ENCODE measurements around the gene DRAXIN. TPM values are rescaled to one million over a fixed set of nuclear protein-coding genes. Genes with fewer than 3 reads are reported as not detected.

The DRAXIN gene
- total RNA-seq, 1 donor from 2014 or later = 9.7 TPM

DNA sequence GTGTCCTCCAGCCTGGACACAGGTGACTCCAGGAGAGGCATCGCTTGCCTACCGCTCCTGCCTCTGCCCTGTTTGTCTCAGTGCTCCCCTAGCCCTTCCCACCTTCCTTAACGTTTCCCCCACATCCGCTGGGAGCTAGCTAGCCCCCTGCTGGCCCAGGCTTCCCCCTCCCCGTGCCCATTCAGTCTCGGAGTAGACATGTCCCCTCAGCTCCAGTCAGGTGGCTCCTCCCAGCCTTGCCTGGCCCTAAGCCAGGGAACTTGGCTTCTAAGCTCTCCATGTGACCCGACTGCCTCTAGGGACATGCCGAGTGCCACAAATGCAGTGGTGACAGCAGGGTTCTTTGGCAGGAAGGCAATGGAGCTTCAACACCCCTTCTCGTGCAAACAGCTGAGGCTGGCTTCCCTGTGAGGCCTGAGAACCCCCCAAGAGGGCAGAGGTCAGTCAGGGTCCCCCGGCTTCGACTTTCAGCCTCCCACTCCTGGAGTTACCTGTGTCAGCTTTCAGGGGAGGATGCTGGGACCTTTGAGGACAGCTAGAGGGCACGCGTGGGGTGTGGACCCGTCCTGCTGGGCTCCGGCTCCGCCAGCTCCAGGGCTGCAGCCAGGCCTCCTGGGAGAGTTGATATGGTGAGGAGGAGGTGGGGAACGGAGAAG lies 16.2 kb downstream of the DRAXIN start:
- Mint-ChIP-seq H3K9me3 (no peaks in the 10 kb centered on the region), H3K4me1 (peaks cover 27% of the 10 kb centered on the region), H3K27ac (ENCODE audit: unreplicated experiment) (peak overlapping the region; percentile 83), H3K27me3 (ENCODE audit: low read depth) (peaks cover 7% of the 10 kb centered on the region), H3K4me3 (no peak overlapping the region), H3K36me3 (ENCODE audit: low read depth) (no peaks in the 10 kb centered on the region)
- DNase-seq (ENCODE audit: low read depth, low spot score) = no peak
- TF ChIP-seq, protein P1, sequence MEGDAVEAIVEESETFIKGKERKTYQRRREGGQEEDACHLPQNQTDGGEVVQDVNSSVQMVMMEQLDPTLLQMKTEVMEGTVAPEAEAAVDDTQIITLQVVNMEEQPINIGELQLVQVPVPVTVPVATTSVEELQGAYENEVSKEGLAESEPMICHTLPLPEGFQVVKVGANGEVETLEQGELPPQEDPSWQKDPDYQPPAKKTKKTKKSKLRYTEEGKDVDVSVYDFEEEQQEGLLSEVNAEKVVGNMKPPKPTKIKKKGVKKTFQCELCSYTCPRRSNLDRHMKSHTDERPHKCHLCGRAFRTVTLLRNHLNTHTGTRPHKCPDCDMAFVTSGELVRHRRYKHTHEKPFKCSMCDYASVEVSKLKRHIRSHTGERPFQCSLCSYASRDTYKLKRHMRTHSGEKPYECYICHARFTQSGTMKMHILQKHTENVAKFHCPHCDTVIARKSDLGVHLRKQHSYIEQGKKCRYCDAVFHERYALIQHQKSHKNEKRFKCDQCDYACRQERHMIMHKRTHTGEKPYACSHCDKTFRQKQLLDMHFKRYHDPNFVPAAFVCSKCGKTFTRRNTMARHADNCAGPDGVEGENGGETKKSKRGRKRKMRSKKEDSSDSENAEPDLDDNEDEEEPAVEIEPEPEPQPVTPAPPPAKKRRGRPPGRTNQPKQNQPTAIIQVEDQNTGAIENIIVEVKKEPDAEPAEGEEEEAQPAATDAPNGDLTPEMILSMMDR (conservative IDR thresholded peaks at IDR 0.05) = no peak

DNA sequence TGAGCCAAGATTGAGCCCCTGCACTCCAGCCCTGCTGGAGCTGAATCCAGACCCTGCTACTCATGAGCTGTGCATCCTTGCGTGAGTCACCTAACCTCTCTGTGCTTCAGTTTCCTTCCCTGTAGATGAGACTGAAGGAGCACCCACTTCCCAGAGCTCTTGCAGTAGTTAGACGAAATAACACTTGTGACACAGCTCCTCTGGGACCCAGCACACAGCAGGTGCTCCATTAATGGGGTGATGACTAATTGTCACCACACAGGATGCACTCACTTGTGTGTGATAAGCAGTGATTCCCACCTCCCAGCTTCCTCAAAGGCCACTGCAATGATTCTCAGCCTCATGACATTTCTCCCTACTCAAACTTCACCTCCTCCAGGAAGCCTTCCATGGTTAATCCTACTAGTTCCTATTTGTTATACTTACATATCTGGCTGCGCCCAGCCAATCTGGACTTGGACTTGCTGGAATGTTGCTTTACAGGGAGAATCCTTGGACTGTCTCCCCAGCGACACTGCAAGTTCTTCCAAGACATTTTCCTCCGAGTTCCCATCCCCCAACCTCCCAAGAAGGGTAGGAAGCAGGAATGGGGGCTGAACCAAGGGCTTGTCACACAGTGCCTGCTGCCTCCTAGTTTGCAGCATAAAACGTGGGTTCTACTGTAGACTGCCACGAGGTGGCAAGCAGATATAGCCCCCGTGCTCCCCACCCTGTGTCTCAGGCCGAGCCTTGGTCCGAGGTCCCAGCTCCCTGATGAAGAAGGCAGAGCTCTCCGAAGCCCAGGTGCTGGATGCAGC lies 17.2 kb downstream of the DRAXIN start:
- no peak overlapping the region for H3K4me3 Mint-ChIP-seq
- DNase-seq (ENCODE audit: low read depth, low spot score) = no peak
- H3K27ac Mint-ChIP-seq (ENCODE audit: unreplicated experiment) = no peak overlapping the region
- TF ChIP-seq, protein P1 (conservative IDR thresholded peaks at IDR 0.05) = no peak
- no peaks in the 10 kb centered on the region for H3K36me3 Mint-ChIP-seq (ENCODE audit: low read depth)
- H3K4me1 Mint-ChIP-seq = peaks cover 24% of the 10 kb centered on the region
- H3K27me3 Mint-ChIP-seq (ENCODE audit: low read depth) = peaks cover 7% of the 10 kb centered on the region
- H3K9me3 Mint-ChIP-seq = no peaks in the 10 kb centered on the region

- DNase-seq (ENCODE audit: low read depth, low spot score) = no peak
- Mint-ChIP-seq H3K9me3 (no peaks in the 10 kb centered on the region), H3K36me3 (ENCODE audit: low read depth) (no peaks in the 10 kb centered on the region), H3K27ac (ENCODE audit: unreplicated experiment) (no peak overlapping the region), H3K27me3 (ENCODE audit: low read depth) (peaks cover 3% of the 10 kb centered on the region), H3K4me3 (no peak overlapping the region), H3K4me1 (peaks cover 4% of the 10 kb centered on the region)
- TF ChIP-seq, protein P1 (conservative IDR thresholded peaks at IDR 0.05) = no peak
Measured at GRCh38 chr1:11711490-11711889, 20.0 kb downstream of the DRAXIN start.

- H3K27ac Mint-ChIP-seq (ENCODE audit: unreplicated experiment) = no peak overlapping the region
- no peaks in the 10 kb centered on the region for H3K9me3 Mint-ChIP-seq
- no peak for DNase-seq (ENCODE audit: low read depth, low spot score)
- H3K4me1 Mint-ChIP-seq = peaks cover 4% of the 10 kb centered on the region
- H3K27me3 Mint-ChIP-seq (ENCODE audit: low read depth) = peaks cover 3% of the 10 kb centered on the region
- H3K4me3 Mint-ChIP-seq = no peak overlapping the region
- no peaks in the 10 kb centered on the region for H3K36me3 Mint-ChIP-seq (ENCODE audit: low read depth)
- TF ChIP-seq, protein P1 (conservative IDR thresholded peaks at IDR 0.05) = no peak
Measured at GRCh38 chr1:11712285-11712684, 20.8 kb downstream of the DRAXIN start.

DNA sequence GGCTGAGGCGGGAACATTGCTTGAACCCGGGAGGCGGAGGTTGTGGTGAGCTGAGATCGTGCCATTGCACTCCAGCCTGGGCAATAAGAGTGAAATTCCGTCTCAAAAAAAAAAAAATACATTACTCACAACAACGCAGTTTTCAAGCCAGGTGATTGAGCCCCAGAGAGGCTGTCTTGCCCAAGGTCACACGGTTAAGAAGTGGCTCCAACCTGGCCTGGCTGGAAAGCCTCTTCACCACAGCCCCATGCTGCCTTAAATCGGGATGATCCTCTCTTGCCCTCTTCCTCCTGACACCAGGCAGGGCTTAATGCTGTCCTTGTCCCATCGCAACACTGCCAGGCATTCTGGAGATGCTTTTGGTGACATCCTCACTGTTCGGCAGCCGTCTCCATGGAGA lies 21.6 kb downstream of the DRAXIN start:
- TF ChIP-seq, protein P1 (conservative IDR thresholded peaks at IDR 0.05) = no peak
- Mint-ChIP-seq H3K27ac (ENCODE audit: unreplicated experiment) (no peak overlapping the region), H3K27me3 (ENCODE audit: low read depth) (peaks cover 3% of the 10 kb centered on the region), H3K4me3 (no peak overlapping the region), H3K4me1 (no peaks in the 10 kb centered on the region), H3K9me3 (no peaks in the 10 kb centered on the region), H3K36me3 (ENCODE audit: low read depth) (no peaks in the 10 kb centered on the region)
- DNase-seq (ENCODE audit: low read depth, low spot score) = no peak

Data from neural crest cell (in vitro differentiated cells).